GM21447 (cell line): ENCODE results near the gene OGFOD2.
"Not testable (repeated sequence)": the region's sequence is repeated elsewhere in the genome, so short reads cannot be mapped to it uniquely, and the experiment has no call there.

Source experiments
- ATAC-seq: cut with Tn5 transposase; IDR thresholded peaks from one replicate; pipeline ENCODE4 v1.9.1; 2021; ENCODE audit not compliant: unreplicated experiment

The OGFOD2 gene

GRCh38 chr12:123001464-123001863 is 26.4 kb downstream of the OGFOD2 start:
- ATAC-seq, result no peak

- ATAC-seq, result no peak
These were observed 28.2 kb downstream of the OGFOD2 start for GRCh38 chr12:123003257-123003656.

GRCh38 chr12:123004287-123004686 is 29.2 kb downstream of the OGFOD2 start:
- no peak for ATAC-seq

GRCh38 chr12:123005081-123005626 is 30.1 kb downstream of the OGFOD2 start:
- ATAC-seq, result no peak

- ATAC-seq, result no peak
These were observed 31.9 kb downstream of the OGFOD2 start for GRCh38 chr12:123006977-123007376.

- no peak for ATAC-seq
These were observed 35.1 kb downstream of the OGFOD2 start for GRCh38 chr12:123010110-123010509.

GRCh38 chr12:123010681-123011080 is 35.6 kb downstream of the OGFOD2 start:
- no peak for ATAC-seq

- no peak for ATAC-seq
These were observed 36.7 kb downstream of the OGFOD2 start for GRCh38 chr12:123011701-123012100.

GRCh38 chr12:123013185-123014095 is 38.4 kb downstream of the OGFOD2 start:
- no peak for ATAC-seq

- not testable (repeated sequence) for ATAC-seq
These were observed 39.4 kb downstream of the OGFOD2 start for GRCh38 chr12:123014473-123014872.

GRCh38 chr12:123017753-123018152 is 42.7 kb downstream of the OGFOD2 start:
- no peak for ATAC-seq

GRCh38 chr12:123019841-123020138 is 44.7 kb downstream of the OGFOD2 start:
- ATAC-seq, result no peak

- no peak for ATAC-seq
These were observed 46.9 kb downstream of the OGFOD2 start for GRCh38 chr12:123021688-123022604.

- ATAC-seq, result no peak
These were observed 47.8 kb downstream of the OGFOD2 start for GRCh38 chr12:123022846-123023245.

- ATAC-seq, result no peak
These were observed 49.9 kb downstream of the OGFOD2 start for GRCh38 chr12:123024819-123025391.

- ATAC-seq, result no peak
These were observed 51.2 kb downstream of the OGFOD2 start for GRCh38 chr12:123026094-123026853.

GRCh38 chr12:123027726-123028445 is 52.8 kb downstream of the OGFOD2 start:
- ATAC-seq, result no peak

- no peak for ATAC-seq
These were observed 53.4 kb downstream of the OGFOD2 start for GRCh38 chr12:123028475-123028874.

GRCh38 chr12:123029550-123029949 is 54.5 kb downstream of the OGFOD2 start:
- ATAC-seq, result no peak
